Hepatocyte (in vitro differentiated cells): Measurements from ENCODE around the gene NR2E1. TPM values are rescaled to one million over a fixed set of nuclear protein-coding genes. Genes with fewer than 3 reads are reported as not detected.

ENCODE experiments used
- DNase-seq: peaks from one replicate; pipeline ENCODE4 v3.0.0-alpha.2; 2016; ENCODE audit warnings: low spot score
- H2AFZ ChIP-seq: fragments of 200-600 bp; sonication (generic); 2 replicates; pipeline ENCODE4 v1.6.0; 2016; ENCODE audit warnings: antibody characterized with exemption, mild to moderate bottlenecking
- H3K27ac ChIP-seq: fragments of 200-600 bp; sonication (generic); 2 replicates; pipeline ENCODE4 v1.5.1; 2016; ENCODE audit warnings: mild to moderate bottlenecking
- H3K27me3 ChIP-seq: fragments of 200-600 bp; sonication (generic); 2 replicates; pipeline ENCODE4 v1.6.1; 2016
- H3K36me3 ChIP-seq: fragments of 200-600 bp; sonication (generic); replicated peaks from 2 replicates; pipeline ENCODE4 v1.5.1; 2016; ENCODE audit warnings: low read depth; ENCODE audit not compliant: insufficient read depth
- H3K4me1 ChIP-seq: fragments of 200-600 bp; sonication (generic); 2 replicates; pipeline ENCODE4 v1.5.1; 2016; ENCODE audit warnings: mild to moderate bottlenecking, moderate library complexity; ENCODE audit not compliant: insufficient read depth
- H3K4me2 ChIP-seq: fragments of 200-600 bp; sonication (generic); 2 replicates; pipeline ENCODE4 v1.6.0; 2016
- H3K4me3 ChIP-seq: fragments of 200-600 bp; sonication (generic); 2 replicates; pipeline ENCODE4 v1.5.1; 2016; ENCODE audit warnings: mild to moderate bottlenecking
- H3K79me2 ChIP-seq: fragments of 200-600 bp; sonication (generic); 2 replicates; pipeline ENCODE4 v1.6.0; 2017; ENCODE audit warnings: mild to moderate bottlenecking
- H3K9me2 ChIP-seq: fragments of 200-600 bp; sonication (generic); replicated peaks from 2 replicates; pipeline ENCODE4 v1.6.0; 2017; ENCODE audit warnings: mild to moderate bottlenecking; ENCODE audit not compliant: insufficient read depth
- H3K9me3 ChIP-seq: fragments of 200-600 bp; sonication (generic); 2 replicates; pipeline ENCODE4 v1.5.1; 2016; ENCODE audit warnings: low read depth, mild to moderate bottlenecking
- H4K20me1 ChIP-seq: fragments of 200-600 bp; sonication (generic); 2 replicates; pipeline ENCODE4 v1.6.0; 2016; ENCODE audit warnings: mild to moderate bottlenecking; ENCODE audit not compliant: insufficient read depth, poor library complexity, severe bottlenecking
- CTCF ChIP-seq: fragments of 200-600 bp; sonication (generic); IDR thresholded peaks from 2 replicates; pipeline ENCODE4 v1.5.1; 2016; ENCODE audit warnings: antibody characterized with exemption, mild to moderate bottlenecking; ENCODE audit not compliant: poor library complexity
- EZH2 ChIP-seq: fragments of 200-600 bp; sonication (generic); IDR thresholded peaks from 2 replicates; pipeline ENCODE4 v1.6.1; 2016; ENCODE audit warnings: antibody characterized with exemption, mild to moderate bottlenecking, borderline replicate concordance
- EZH2phosphoT487 ChIP-seq: fragments of 200-600 bp; sonication (generic); IDR thresholded peaks from one replicate; pipeline ENCODE4 v1.6.1; 2018; ENCODE audit warnings: antibody characterized with exemption, mild to moderate bottlenecking, low read depth, moderate library complexity; ENCODE audit not compliant: unreplicated experiment, severe bottlenecking
- WGBS: methylation state at CpG from one replicate; pipeline ENCODE4 v1.1.6; 2016; ENCODE audit warnings: low lambda C conversion rate; ENCODE audit errors: missing lambda C conversion rate; 5-methylcytosine and 5-hydroxymethylcytosine counted together
- polyA plus RNA-seq: library from polyadenylated mRNA; unstranded; fragments of >200 nt; fragmentation: Nextera tagmentation; extraction: Ambion mirVana; gene quantifications from 2 replicates; pipeline ENCODE4 v1.2.1, GENCODE V29; 2016
- total RNA-seq: library from RNA; depleted of rRNA; stranded (reverse); fragments of >200 nt; gene quantifications from 2 replicates; pipeline ENCODE4 v1.2.3, GENCODE V29; 2014

Gene NR2E1
- total and polyA plus RNA-seq, 2 experiments from 2014 or later, result not detected

- no peak overlapping the region for H3K27ac ChIP-seq
- H3K79me2 ChIP-seq, result no peaks in the 10 kb centered on the region
- H3K4me1 ChIP-seq, result peaks cover 8% of the 10 kb centered on the region
- no peaks in the 10 kb centered on the region for H3K9me2 ChIP-seq
- TF ChIP-seq EZH2phosphoT487, result no peak
- TF ChIP-seq CTCF, result no peak
- TF ChIP-seq EZH2, result no peak
- H3K4me3 ChIP-seq, result no peak overlapping the region
- H4K20me1 ChIP-seq, result no peaks in the 10 kb centered on the region
- no peak overlapping the region for H2AFZ ChIP-seq
- DNase-seq, result no peak
- H3K36me3 ChIP-seq, result no peaks in the 10 kb centered on the region
- peaks cover 71% of the 10 kb centered on the region for H3K27me3 ChIP-seq
- no peaks in the 10 kb centered on the region for H3K9me3 ChIP-seq
- WGBS, result 74% methylated on average over 6 of the region's 6 CpGs
- H3K4me2 ChIP-seq, result no peak overlapping the region
Measured at GRCh38 chr6:108180776-108181175, 15.0 kb downstream of the NR2E1 start.

GRCh38 chr6:108186226-108186625 lies 20.4 kb downstream of the NR2E1 start:
- no peak overlapping the region for H3K4me2 ChIP-seq
- no peak overlapping the region for H3K4me3 ChIP-seq
- DNase-seq, result peak; percentile 50
- H4K20me1 ChIP-seq, result no peaks in the 10 kb centered on the region
- no peaks in the 10 kb centered on the region for H3K36me3 ChIP-seq
- WGBS, result 60% methylated on average over 2 of the region's 2 CpGs
- H2AFZ ChIP-seq, result no peak overlapping the region
- no peaks in the 10 kb centered on the region for H3K4me1 ChIP-seq
- no peaks in the 10 kb centered on the region for H3K9me2 ChIP-seq
- H3K27ac ChIP-seq, result no peak overlapping the region
- peaks cover 30% of the 10 kb centered on the region for H3K27me3 ChIP-seq
- no peaks in the 10 kb centered on the region for H3K79me2 ChIP-seq
- no peaks in the 10 kb centered on the region for H3K9me3 ChIP-seq
- TF ChIP-seq EZH2, result no peak
- no peak for TF ChIP-seq CTCF
- no peak for TF ChIP-seq EZH2phosphoT487

GRCh38 chr6:108187519-108187918 lies 21.7 kb downstream of the NR2E1 start:
- no peak overlapping the region for H2AFZ ChIP-seq
- no peak overlapping the region for H3K27ac ChIP-seq
- peaks cover 24% of the 10 kb centered on the region for H3K27me3 ChIP-seq
- no peak overlapping the region for H3K4me2 ChIP-seq
- WGBS, result 93% methylated on average over 9 of the region's 9 CpGs
- H3K9me3 ChIP-seq, result no peaks in the 10 kb centered on the region
- H3K4me3 ChIP-seq, result no peak overlapping the region
- no peak for DNase-seq
- H3K36me3 ChIP-seq, result no peaks in the 10 kb centered on the region
- TF ChIP-seq EZH2phosphoT487, result no peak
- no peak for TF ChIP-seq CTCF
- TF ChIP-seq EZH2, result no peak
- H3K9me2 ChIP-seq, result no peaks in the 10 kb centered on the region
- no peaks in the 10 kb centered on the region for H3K79me2 ChIP-seq
- H4K20me1 ChIP-seq, result no peaks in the 10 kb centered on the region
- H3K4me1 ChIP-seq, result no peaks in the 10 kb centered on the region

GRCh38 chr6:108193131-108193530 lies 27.3 kb downstream of the NR2E1 start:
- no peaks in the 10 kb centered on the region for H3K9me3 ChIP-seq
- no peaks in the 10 kb centered on the region for H3K36me3 ChIP-seq
- H3K79me2 ChIP-seq, result no peaks in the 10 kb centered on the region
- 81% methylated on average over 1 of the region's 1 CpG for WGBS
- H3K27me3 ChIP-seq, result peaks cover 8% of the 10 kb centered on the region
- no peak for TF ChIP-seq EZH2phosphoT487
- no peak for TF ChIP-seq EZH2
- no peak for TF ChIP-seq CTCF
- H3K9me2 ChIP-seq, result no peaks in the 10 kb centered on the region
- H3K4me3 ChIP-seq, result no peak overlapping the region
- no peak for DNase-seq
- H3K4me1 ChIP-seq, result no peaks in the 10 kb centered on the region
- no peak overlapping the region for H3K4me2 ChIP-seq
- H3K27ac ChIP-seq, result no peak overlapping the region
- no peaks in the 10 kb centered on the region for H4K20me1 ChIP-seq
- H2AFZ ChIP-seq, result no peak overlapping the region
